ENCODE data around the gene AGPAT1.
"Not testable (repeated sequence)": the region's sequence is repeated elsewhere in the genome, so short reads cannot be mapped to it uniquely, and the experiment has no call there.

Gene AGPAT1

GRCh38 chr6:32198866-32199265 lies 23.0 kb upstream of the AGPAT1 start:
- no peak for DNase-seq (ENCODE audit: low spot score)

GRCh38 chr6:32198345-32198696 lies 22.4 kb upstream of the AGPAT1 start:
- no peak for DNase-seq (ENCODE audit: low spot score)

GRCh38 chr6:32196682-32197616 lies 21.1 kb upstream of the AGPAT1 start:
- DNase-seq (ENCODE audit: low spot score): no peak

- peak; percentile 96 for DNase-seq (ENCODE audit: low spot score)
Observed at GRCh38 chr6:32195902-32196681, 20.2 kb upstream of the AGPAT1 start.

GRCh38 chr6:32195652-32195901 lies 19.7 kb upstream of the AGPAT1 start:
- DNase-seq (ENCODE audit: low spot score): peak; percentile 100

- DNase-seq (ENCODE audit: low spot score): peak; percentile 67
Observed at GRCh38 chr6:32194825-32195651, 19.2 kb upstream of the AGPAT1 start.

GRCh38 chr6:32194388-32194787 lies 18.5 kb upstream of the AGPAT1 start:
- DNase-seq (ENCODE audit: low spot score): no peak

GRCh38 chr6:32193096-32193495 lies 17.2 kb upstream of the AGPAT1 start:
- DNase-seq (ENCODE audit: low spot score): not testable (repeated sequence)

- DNase-seq (ENCODE audit: low spot score): peak; percentile 54
Observed at GRCh38 chr6:32192608-32193039, 16.7 kb upstream of the AGPAT1 start, which contains the start of gene GPSM3. GPSM3 (minus strand) TSS chr6:32192643; CDS start chr6:32192513, 130 bp downstream.

GRCh38 chr6:32191696-32192607 lies 16.1 kb upstream of the AGPAT1 start:
- no peak for DNase-seq (ENCODE audit: low spot score)

GRCh38 chr6:32190911-32191677 lies 15.2 kb upstream of the AGPAT1 start:
- no peak for DNase-seq (ENCODE audit: low spot score)

- peak; percentile 97 for DNase-seq (ENCODE audit: low spot score)
Observed at GRCh38 chr6:32190054-32190851, 14.4 kb upstream of the AGPAT1 start, which contains the start of gene PBX2. PBX2 (minus strand) TSS chr6:32190202; CDS start chr6:32189915, 287 bp downstream.

GRCh38 chr6:32189742-32190053 lies 13.8 kb upstream of the AGPAT1 start:
- no peak for DNase-seq (ENCODE audit: low spot score)

- no peak for DNase-seq (ENCODE audit: low spot score)
Observed at GRCh38 chr6:32189069-32189741, 13.3 kb upstream of the AGPAT1 start.

- no peak for DNase-seq (ENCODE audit: low spot score)
Observed at GRCh38 chr6:32188381-32189068, 12.6 kb upstream of the AGPAT1 start.

- not testable (repeated sequence) for DNase-seq (ENCODE audit: low spot score)
Observed at GRCh38 chr6:32187725-32188380, 12.0 kb upstream of the AGPAT1 start.

- no peak for DNase-seq (ENCODE audit: low spot score)
Observed at GRCh38 chr6:32187009-32187709, 11.3 kb upstream of the AGPAT1 start.
